ENCODE results near the gene QPCT.

The QPCT gene

GRCh38 chr2:37337620-37338280 lies 6.7 kb upstream of the QPCT start:
- peaks cover 68% of the 10 kb centered on the region for H3K4me1 ChIP-seq (ENCODE audit: control insufficient read depth, low read length)
- H4K20me1 ChIP-seq (ENCODE audit: control insufficient read depth, insufficient read depth, low read depth, low read length) = no peaks in the 10 kb centered on the region
- peak overlapping the region; percentile 68 for H3K4me2 ChIP-seq (ENCODE audit: low read length)
- H3K27ac ChIP-seq (ENCODE audit: low read depth, low read length) = peak overlapping the region; percentile 29
- H3K79me2 ChIP-seq (ENCODE audit: control insufficient read depth, low read length) = no peaks in the 10 kb centered on the region
- H3K27me3 ChIP-seq (ENCODE audit: control insufficient read depth, low read length) = no peaks in the 10 kb centered on the region
- peak overlapping the region; percentile 50 for H3K4me3 ChIP-seq (ENCODE audit: low read length)
- 0 out of 2 replicates have a peak, but pooled peaks cover 6% of the 10 kb centered on the region for H3F3A ChIP-seq (ENCODE audit: control insufficient read depth, insufficient read depth)
- no peak for TF ChIP-seq EZH2phosphoT487 (IDR thresholded peaks at IDR 0.05; ENCODE audit: borderline replicate concordance, low read length)
- no peak for TF ChIP-seq CTCF (IDR thresholded peaks at IDR 0.05; ENCODE audit: low read depth, low read length, poor library complexity, severe bottlenecking)
- no peaks in the 10 kb centered on the region for H3K9me2 ChIP-seq (replicated peaks; ENCODE audit: control insufficient read depth, low read length)
- no peaks in the 10 kb centered on the region for H3K9me3 ChIP-seq (ENCODE audit: control insufficient read depth, insufficient read depth, low read length)
- no peaks in the 10 kb centered on the region for H3K36me3 ChIP-seq (ENCODE audit: control insufficient read depth, low read length)

- peaks cover 68% of the 10 kb centered on the region for H3K4me1 ChIP-seq (ENCODE audit: control insufficient read depth, low read length)
- TF ChIP-seq EZH2phosphoT487 (IDR thresholded peaks at IDR 0.05; ENCODE audit: borderline replicate concordance, low read length) (no peak), CTCF (IDR thresholded peaks at IDR 0.05; ENCODE audit: low read depth, low read length, poor library complexity, severe bottlenecking) (no peak)
- H3K27ac ChIP-seq (ENCODE audit: low read depth, low read length) = no peak overlapping the region
- no peaks in the 10 kb centered on the region for H3K36me3 ChIP-seq (ENCODE audit: control insufficient read depth, low read length)
- no peaks in the 10 kb centered on the region for H3K9me2 ChIP-seq (replicated peaks; ENCODE audit: control insufficient read depth, low read length)
- peak overlapping the region; percentile 23; the same call in 1 of the 2 replicates for H3K4me2 ChIP-seq (ENCODE audit: low read length)
- H3K4me3 ChIP-seq (ENCODE audit: low read length) = no peak overlapping the region
- no peaks in the 10 kb centered on the region for H3K79me2 ChIP-seq (ENCODE audit: control insufficient read depth, low read length)
- H3K27me3 ChIP-seq (ENCODE audit: control insufficient read depth, low read length) = no peaks in the 10 kb centered on the region
- H3F3A ChIP-seq (ENCODE audit: control insufficient read depth, insufficient read depth) = peaks cover 17% of the 10 kb centered on the region
- H4K20me1 ChIP-seq (ENCODE audit: control insufficient read depth, insufficient read depth, low read depth, low read length) = no peaks in the 10 kb centered on the region
- no peaks in the 10 kb centered on the region for H3K9me3 ChIP-seq (ENCODE audit: control insufficient read depth, insufficient read depth, low read length)
Measured at GRCh38 chr2:37338933-37339332, 5.5 kb upstream of the QPCT start.

DNA sequence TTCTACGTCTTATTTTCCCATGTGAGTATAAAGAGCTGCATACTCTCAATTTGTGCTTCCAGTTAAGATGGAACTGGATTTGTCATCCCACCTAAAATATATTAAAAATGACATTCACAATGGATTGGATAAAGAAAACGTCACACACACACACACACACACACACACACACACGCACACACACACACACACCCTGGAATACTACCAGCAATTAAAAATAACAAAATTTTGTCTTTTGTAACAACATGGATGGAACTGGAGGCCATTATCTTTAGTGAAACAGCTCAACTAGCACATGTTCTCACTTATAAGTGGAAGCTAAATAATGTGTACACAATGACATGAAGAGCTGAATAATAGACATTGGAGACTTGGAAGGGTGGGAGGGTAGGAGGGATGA lies 3.8 kb upstream of the QPCT start:
- H3F3A ChIP-seq (ENCODE audit: control insufficient read depth, insufficient read depth) = peaks cover 21% of the 10 kb centered on the region
- no peaks in the 10 kb centered on the region for H3K9me2 ChIP-seq (replicated peaks; ENCODE audit: control insufficient read depth, low read length)

More for the DNA sequence above, 3.8 kb upstream of the QPCT start:
- no peaks in the 10 kb centered on the region for H3K9me3 ChIP-seq (ENCODE audit: control insufficient read depth, insufficient read depth, low read length)
- no peak for TF ChIP-seq CTCF (IDR thresholded peaks at IDR 0.05; ENCODE audit: low read depth, low read length, poor library complexity, severe bottlenecking)
- no peak for TF ChIP-seq EZH2phosphoT487 (IDR thresholded peaks at IDR 0.05; ENCODE audit: borderline replicate concordance, low read length)
- H3K27me3 ChIP-seq (ENCODE audit: control insufficient read depth, low read length) = no peaks in the 10 kb centered on the region
- no peak overlapping the region for H3K27ac ChIP-seq (ENCODE audit: low read depth, low read length)
- H3K4me1 ChIP-seq (ENCODE audit: control insufficient read depth, low read length) = peaks cover 71% of the 10 kb centered on the region
- no peaks in the 10 kb centered on the region for H3K79me2 ChIP-seq (ENCODE audit: control insufficient read depth, low read length)
- H3K4me3 ChIP-seq (ENCODE audit: low read length) = no peak overlapping the region
- no peak overlapping the region for H3K4me2 ChIP-seq (ENCODE audit: low read length)
- no peaks in the 10 kb centered on the region for H4K20me1 ChIP-seq (ENCODE audit: control insufficient read depth, insufficient read depth, low read depth, low read length)
- no peaks in the 10 kb centered on the region for H3K36me3 ChIP-seq (ENCODE audit: control insufficient read depth, low read length)
